GM12878 (cell line): ENCODE results near the gene MYL12B.

Experiments
- BMI1 ChIP-seq: fragments of 450-650 bp; IDR thresholded peaks from 2 replicates; pipeline ENCODE4 v1.6.1; 2016; ENCODE audit warnings: mild to moderate bottlenecking, moderate library complexity, borderline replicate concordance
- ETV6 ChIP-seq, 2 experiments: fragments of 450-650 bp in 1 of 2; IDR thresholded peaks in 1 of 2; conservative IDR thresholded peaks in 1 of 2; 2 replicates each; pipeline ENCODE4 v1.6.1; 2014; ENCODE audit warnings: antibody characterized with exemption in 1 of 2, borderline replicate concordance in 1 of 2, low read depth in 1 of 2, mild to moderate bottlenecking in 1 of 2, moderate library complexity in 1 of 2
- YY1 ChIP-seq: IDR thresholded peaks from 2 replicates; pipeline ENCODE4 v1.6.1; 2011; ENCODE audit warnings: low read depth, mild to moderate bottlenecking, low read length

GRCh38 chr18:3255611-3256165 is 6.2 kb upstream of the MYL12B start:
- no peak for TF ChIP-seq ETV6 (conservative IDR thresholded peaks at IDR 0.05 in 1 of 2, IDR thresholded peaks at IDR 0.05 in 1 of 2; ENCODE audit: borderline replicate concordance in 1 of 2, low read depth in 1 of 2)
- TF ChIP-seq BMI1 = no peak
- no peak for TF ChIP-seq YY1
